CD4-positive, alpha-beta T cell treated with Interferon alpha-2 for 1 hour (primary cell): ENCODE measurements around the gene TEX10.
"Not testable (repeated sequence)": the region's sequence is repeated elsewhere in the genome, so short reads cannot be mapped to it uniquely, and the experiment has no call there.

ENCODE experiments used
- DNase-seq, 2 donors: peaks; one replicate each; pipeline ENCODE4 v3.0.0-alpha.2; 2020 to 2022

The TEX10 gene

DNA sequence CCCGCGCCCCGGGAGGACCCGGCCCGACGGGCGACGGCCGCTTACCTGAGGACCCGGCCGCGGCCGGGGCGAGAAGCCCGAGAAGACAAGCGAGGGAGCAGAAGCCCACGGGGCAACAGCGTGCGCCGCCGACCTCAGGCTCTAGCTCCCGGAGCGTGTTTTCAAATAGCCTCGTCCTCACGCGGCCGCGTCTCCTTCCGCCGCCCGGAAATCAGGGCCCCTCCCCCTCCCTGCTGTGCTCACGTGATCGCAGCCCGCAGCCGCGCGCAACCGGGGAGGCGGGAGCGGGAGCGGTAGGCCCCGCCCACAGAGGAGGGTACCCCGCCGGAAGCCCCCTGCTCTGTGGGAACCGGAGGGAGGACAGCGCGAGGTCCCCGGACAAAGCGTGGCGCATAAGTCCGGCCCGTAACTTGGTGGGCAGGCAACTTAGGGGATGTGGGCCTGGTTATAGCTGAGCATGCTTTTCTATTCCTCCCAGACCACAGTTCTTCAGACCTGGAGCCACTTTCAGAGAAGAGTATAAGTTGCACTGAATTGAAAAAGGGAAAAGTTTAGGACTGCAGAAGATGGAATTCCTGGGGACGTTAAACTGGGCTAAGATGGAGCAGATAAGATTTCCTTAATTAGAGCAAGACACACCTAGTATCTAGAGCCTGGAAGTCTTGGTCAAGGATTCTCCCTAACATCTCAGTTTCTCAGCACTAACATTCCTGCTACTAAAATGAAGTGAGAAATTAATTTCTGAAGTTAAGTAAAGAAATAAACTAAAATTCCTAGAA lies at the start of gene TEX10:
TSS of gene TEX10 (minus strand) at position 216 of the 779 bp plus-strand sequence. CDS start 3,579 bp downstream, outside the sequence.
- DNase-seq, result peak; percentile 86 to 91

DNA sequence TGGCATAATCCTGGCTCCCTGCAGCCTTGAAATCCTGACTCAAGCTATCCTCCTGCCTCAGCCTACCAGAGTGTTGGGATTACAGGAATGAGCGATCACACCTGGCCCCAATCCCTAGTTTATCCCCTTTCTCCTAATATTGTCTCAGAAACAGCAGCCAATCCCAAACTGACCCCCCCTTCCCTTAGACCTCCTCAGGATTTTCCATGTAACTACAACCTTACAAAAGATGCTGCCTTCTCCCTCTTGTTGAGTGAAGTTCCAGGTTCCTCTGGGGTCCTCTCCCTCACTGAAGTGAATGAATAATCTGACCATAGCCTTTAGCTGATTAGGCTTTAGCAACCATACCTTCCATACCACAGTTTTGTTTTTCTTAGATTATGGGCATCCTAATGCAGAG lies 48.3 kb upstream of the TEX10 start:
- no peak for DNase-seq

DNA sequence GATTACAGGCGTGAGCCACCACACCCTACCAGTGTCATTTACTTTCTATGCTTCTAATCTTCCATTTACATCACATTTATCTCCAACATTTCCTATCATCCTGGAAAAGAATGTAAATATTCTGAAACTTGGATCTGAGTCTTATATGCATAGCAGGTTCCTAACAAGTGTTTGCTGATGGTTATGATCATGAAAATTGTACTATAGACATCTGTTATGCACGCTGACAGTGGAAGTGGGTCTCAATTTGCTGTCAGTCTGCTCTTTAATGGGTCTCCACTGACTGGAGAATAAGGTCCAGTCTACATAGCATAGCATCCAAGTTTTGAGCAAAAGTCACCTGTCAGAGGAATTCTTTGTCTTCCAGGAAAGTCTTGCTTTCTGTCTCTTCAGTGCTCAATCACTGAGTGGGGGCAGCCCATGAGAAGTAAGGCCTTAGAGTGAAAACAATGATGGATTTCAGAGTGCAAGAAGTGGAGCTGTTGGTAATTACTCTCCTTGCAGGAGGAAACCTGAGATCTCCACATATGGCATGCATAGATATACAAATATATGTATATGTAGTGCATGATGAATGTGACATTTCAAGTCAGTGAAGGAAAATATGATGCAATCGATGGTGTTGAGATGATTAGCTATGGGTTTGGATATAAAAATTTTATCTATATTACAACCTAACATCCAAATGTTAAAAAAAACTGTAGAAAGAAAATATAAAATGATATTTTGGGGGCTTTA lies 45.0 kb upstream of the TEX10 start:
- DNase-seq, result no peak

DNA sequence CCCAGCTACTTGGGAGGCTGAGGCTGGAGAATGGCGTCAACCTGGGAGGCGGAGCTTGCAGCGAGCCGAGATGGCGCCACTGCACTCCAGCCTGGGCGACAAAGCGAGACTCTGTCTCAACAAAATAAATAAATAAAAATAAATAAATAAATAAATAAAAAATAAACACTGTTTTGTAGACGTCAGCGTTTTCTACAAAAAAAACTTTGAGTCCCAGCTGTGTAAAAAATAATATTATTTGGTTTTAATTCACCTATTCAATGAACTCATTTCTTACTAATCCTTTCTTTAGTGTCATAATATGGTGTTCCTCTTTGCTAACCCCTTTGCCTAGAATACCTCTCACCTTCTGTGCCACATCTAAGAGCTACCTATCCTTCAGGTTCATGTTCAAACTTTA lies 44.0 kb upstream of the TEX10 start:
- no peak for DNase-seq

DNA sequence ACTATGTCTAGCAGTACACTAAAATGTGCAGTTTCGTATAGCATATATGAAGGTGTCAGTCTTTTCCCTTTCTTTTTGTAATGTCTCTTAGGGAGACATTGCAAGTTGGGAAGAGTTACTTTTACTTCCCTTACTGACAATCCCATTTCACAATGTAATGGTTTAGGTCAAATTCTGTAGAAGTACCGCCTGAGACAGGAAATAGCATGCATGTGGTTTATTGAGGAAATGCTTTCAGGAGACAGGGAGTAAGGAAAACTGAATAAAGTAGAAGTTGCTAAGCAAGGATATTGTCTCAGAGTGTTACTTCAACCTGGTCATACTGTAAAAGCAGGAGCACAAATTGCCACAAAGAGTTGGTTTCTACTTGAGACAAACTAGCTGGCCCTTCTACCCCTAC lies 42.1 kb upstream of the TEX10 start:
- no peak for DNase-seq

DNA sequence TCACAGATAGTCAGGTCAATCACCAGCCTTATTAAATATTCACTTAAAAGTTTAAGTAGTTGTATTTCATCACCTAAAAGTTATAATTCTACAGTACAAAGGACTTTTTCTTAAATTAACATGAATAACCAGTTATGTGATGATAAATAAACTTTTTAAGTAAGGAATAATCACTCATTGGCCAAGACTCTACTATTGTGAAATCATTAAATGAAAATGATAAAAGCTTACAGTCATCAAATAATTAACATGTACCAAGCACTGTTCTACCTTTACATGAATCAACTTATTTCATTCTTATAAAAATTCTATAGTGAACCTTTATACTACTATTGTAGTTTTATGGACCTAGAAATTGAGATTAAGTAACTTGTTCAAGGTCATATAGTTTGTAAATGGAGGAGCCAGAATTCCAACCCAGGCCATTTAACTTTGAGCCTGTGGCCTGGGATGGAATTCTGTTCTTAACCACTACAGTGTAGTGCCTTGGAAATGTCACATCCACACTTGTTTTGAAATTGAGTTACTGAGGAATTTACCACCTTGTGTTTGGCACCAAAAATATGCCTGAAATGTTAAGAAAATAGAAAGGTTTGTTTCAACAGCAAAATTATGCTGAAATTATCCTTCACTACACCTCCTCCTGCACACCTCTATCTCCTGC lies 41.4 kb upstream of the TEX10 start:
- no peak for DNase-seq

DNA sequence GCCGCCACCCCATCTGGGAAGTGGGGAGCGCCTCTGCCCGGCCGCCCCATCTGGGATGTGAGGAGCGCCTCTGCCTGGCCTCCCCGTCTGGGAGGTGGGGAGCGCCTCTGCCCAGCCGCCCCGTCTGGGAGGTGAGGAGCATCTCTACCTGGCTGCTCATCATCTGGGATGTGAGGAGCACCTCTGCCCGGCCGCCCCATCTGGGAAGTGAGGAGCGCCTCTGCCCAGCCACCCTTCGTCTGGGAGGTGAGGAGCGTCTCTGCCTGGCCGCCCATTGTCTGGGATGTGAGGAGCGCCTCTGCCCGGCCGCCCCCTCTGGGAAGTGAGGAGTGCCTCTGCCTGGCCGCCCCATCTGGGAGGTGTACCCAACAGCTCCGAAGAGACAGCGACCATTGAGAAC lies 40.2 kb upstream of the TEX10 start:
- DNase-seq, result not testable (repeated sequence)

DNA sequence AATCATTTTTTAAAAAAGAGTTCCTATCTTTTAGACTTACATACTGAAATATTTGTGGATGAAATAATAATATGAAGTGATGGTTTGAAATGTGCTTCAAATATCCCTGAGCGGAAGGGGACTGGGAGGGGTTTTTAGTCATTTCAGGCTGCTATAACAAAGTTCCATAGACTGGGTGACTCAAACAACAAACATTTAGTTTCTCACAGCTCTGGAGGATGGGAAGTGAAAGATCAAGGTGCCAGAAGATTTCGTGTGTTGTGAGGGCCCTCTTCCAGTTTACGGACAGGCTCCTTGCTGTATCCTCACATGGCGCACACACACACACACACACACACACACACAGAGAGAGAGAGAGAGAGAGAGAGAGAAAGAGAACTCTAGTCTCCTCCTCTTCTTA lies 27.1 kb upstream of the TEX10 start:
- DNase-seq, result no peak

DNA sequence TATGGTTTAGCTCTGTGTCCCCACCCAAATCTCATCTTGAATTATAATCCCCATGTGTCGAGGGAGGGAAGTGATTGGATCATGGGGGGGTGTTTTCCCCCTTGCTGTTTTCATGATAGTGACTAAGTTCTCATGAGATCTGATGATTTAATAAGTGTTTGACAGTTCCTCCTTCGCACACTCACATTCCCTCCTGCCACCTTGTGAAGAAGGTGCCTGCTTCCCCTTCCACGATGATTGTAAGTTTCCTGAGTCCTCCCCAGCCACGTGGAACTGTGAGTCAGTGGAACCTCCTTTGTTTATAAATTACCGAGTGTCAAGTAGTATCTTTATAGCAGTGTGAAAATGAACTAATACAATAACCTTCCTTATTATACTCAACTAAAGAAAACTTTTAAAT lies 24.3 kb upstream of the TEX10 start:
- no peak for DNase-seq

DNA sequence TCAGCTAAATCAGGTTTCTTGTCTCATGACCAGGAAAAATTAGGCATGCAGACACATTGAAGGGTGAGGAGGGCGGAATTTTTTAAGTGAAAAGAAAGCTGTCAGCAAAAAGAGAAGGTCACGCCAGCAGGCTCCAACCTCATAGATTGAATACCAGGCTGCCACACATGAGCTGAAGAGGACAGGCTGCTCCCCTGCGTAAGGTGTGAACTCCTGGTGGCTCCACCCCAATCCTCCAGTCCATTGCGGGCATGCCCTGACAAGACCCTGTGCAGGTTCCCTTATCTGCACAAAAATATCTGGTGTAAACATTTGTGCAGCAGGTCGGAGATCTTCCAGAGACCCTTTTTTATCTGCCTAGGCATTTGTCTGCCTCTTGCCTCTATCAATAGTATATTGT lies 22.9 kb upstream of the TEX10 start:
- no peak for DNase-seq

DNA sequence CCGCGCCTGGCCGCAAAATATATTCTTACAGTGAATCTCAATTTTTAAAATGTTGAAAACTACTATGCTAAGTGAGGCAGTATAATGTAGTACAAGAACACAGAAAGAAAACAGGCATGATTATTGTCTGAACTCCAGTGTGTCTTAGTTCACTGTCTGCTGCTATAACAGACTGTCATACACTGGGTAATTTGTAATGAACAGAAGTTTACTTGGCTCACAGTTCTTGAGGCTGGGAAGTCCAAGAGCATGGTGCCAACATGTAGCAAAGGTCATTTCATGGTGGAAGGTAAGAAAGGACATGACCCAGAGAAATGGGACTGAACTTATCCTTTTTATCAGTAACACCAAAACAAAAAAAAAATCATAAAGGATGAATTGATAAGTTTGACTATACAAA lies 19.9 kb upstream of the TEX10 start:
- no peak for DNase-seq

DNA sequence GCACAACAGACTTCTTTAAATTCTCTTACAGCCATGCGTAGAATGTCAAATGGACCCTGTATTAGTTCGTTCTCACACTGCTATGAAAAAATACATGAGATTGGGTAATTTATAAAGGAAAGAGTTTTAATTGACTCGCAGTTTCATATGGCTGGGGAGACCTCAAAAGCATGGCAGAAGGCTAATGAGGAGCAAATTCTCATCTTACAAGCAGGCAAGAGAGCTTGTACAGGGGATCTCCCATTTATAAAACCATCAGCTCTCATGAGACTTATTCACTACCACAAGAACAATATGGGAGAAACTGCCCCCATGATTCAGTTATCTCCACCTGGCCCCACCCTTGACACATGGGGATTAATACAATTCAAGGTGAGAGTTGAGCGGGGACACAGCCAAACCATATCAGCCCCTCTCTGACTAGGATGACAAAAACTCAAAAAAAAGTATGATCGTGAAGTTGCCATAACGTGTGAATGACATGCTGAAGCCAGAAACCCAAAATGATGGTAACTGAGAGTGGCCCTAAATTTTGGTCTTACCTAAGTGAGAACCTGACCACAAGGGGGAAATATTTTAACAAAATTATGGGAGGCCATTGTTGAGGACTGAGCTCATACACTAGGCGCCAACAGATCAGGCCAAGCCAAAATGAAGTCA lies 17.5 kb upstream of the TEX10 start:
- no peak for DNase-seq

DNA sequence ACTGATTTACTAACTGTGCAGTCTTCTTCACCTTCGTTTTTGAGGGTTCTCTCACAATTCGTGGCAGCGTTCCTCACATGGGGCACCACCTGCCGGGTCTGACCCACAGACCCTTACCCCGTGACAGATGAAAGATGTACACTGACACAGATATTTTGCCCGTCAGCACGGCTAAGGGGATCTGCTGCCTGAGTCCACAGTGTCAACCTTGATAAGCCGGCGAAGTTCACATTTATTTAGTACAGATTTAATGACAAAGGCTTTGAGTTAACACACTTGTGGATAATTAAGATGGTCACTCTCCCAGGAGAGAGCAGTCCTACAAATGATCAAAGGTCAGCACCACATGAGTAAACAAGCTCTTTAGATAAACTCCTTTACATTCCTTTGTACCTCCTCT lies 15.9 kb upstream of the TEX10 start:
- no peak for DNase-seq

DNA sequence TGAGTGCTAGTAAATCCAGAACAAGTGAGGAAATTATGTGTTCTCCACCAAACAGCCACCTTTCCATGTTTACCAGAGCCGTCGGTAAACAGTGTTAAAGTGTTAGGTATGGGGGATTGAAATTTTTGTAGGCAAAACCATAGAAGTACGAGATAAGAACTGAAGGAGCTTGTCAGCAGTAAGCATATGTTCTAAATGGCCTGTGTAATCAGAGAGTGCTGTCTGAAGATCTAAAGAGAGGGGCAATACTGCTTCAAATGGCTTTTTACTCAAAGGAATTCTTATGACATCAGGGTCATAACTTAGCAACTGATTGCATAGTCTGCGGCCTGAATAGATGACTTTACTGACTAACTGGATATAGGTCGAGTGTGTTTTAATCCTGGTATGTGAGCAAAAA lies 13.4 kb upstream of the TEX10 start:
- DNase-seq, result no peak

DNA sequence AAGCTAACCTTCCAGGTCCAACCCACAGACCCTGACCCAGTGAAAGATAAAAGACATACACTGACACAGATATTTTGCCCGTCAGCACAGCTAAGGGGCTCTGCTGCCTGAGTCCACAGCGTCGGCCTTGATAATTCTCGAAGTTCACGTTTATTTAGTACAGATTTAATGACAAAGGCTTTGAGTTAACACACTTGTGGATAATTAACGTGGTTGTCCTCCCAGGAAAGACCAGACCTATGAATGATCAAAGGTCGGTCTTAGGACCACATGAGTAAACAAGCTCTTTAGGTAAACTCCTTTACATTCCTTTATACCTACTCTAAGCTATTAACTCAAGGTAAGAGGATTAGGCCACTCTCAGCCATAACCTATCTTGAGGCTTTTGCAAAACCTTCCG lies 11.3 kb upstream of the TEX10 start:
- DNase-seq, result no peak

DNA sequence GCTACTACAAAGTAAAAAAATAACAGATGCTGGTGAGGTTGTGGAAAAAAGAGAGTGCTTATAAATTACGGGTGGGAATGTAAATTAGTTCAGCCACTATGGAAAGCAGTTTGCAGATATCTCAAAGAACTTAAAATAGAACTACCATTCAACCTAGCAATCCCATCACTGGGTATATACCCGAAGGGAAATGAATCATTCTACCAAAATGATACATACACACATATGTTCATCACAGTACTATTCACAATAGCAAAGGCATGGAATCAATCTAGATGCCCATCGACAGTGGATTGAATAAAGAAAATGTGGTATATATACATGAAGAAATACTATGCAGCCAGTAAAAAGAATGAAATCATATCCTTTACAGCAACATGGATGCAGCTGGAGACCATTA lies 6.3 kb upstream of the TEX10 start:
- no peak for DNase-seq

DNA sequence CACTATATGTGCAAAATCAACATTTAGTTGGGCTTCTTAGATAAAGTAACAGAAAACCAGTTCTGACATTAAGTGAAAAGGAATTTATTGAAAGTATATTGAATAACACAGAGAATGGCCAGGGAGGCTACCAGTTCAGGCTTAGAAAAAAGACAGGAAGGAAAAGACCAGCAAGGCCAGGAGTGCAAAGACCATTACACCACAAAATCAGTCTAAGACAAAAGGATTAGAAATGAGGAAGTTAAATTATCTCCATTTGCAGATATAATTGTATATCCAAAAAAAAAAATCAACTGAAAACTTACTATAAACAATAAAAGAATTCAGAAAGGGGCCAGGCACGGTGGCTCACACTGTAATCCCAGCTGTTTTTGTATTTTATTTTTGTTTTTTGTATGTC lies 4.8 kb upstream of the TEX10 start:
- no peak for DNase-seq

DNA sequence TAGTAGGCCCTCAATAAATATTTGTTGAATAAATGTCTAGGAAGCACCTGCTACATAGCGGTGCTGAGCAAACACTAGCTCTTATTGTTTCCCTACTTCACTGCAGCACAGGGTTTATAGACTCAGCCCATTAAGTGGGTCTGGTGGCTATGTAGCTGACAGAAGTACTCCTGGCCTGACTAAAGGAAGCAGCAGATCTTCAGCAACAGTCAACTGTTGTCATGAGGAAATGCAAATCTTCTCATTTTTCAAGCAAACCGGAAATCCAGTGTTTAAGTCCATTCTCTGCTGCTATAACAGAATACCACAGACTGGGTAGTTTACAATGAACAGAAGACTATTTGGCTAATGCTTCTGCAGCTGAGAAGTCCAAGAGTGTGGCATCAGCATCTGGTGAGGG lies 2.8 kb upstream of the TEX10 start:
- DNase-seq, result peak in 1 of 2 donors; percentile 13

DNA sequence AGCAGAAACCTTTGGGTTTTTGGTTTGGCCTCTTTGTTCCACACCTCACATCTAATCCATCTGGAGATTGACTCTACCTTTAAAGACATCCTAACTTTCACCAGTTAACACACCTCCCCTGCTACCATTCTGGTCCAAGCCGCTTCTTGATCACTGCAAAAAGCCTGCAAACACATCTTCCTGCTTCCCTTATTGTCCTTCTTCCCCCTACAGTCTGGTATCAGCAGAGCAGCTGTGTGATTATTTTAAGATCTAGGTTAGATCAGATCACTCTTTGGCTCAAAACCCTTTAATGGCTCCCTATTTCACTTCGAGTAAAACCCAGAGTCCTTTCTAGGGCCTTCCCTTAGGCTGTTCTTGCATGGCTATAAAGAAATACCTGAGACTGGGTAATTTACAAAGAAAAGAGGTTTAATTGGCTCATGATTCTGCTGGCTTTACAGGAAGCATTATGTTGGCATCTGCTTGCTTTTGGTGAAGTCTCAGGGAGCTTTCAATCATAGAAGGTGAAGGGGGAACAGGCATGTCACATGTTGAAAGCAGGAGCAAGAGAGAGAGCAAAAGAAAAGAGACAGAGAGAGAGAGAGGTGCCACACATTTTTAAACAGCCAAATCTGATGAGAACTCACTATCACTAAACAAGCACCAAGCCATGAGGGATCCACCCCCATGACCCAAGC lies 1.5 kb upstream of the TEX10 start:
- DNase-seq, result no peak

DNA sequence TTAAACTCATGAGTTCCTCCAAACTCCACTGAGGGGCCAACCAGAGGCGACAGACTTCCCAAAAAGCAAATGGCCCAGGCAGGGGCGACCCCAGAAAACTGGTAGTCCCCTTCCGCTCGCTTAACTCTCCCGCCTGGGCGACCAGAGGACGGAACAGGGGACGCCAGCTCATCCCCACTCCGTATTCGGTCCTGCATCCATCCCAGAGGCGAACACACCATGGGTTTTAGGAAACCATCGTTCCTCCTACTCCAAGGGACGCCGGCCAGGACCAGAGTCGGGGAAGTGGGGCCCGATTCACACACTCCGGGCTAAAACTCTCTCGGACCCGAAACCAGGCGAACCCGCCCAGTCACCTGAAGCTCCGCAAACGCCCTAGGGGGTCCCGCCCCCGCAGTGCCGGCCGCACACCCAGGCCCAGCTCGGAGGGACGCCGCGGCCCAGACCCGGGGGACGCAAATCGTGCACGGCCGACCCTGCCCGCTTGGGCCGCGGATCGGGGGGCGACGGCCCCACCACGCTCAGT lies 478 bp downstream of the TEX10 start:
- DNase-seq, result peak; percentile 3 to 17

DNA sequence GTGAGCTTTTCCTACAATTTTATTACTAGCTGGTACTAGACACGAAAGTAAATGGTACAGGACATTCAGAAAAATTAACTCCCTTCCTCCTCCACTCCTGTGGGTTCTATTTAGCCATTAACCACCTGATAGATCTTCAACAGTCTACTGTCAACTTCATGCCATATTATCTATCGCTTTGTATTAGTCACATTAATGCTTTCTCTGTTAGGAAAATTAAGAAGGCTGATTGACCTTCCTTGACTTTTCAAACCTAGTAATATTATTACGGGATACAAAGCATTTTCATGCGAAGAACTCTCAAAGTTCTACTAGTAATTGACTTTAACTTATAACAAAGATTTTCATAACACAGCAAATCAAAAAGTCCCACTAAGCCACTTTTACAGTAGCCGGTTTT lies 1.2 kb downstream of the TEX10 start:
- DNase-seq, result no peak

DNA sequence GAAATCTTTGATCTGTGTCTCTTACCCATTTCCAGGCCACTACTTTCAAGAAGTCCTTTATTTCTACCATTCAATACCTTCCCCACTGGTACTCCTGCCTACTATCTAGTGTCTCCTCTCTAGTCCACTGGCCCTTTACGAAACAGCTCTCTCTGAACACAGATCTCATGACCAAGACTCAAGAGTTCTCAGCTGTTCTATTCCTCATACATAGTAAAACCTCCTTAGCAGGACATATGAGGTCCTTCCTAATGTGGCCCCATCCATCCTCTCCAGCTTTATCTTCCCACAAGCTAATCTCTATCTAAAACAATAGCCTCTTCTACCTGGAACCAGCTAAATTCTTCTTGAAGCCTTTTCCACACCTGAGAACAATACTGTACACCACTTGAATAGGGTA lies 2.6 kb downstream of the TEX10 start:
- no peak for DNase-seq

DNA sequence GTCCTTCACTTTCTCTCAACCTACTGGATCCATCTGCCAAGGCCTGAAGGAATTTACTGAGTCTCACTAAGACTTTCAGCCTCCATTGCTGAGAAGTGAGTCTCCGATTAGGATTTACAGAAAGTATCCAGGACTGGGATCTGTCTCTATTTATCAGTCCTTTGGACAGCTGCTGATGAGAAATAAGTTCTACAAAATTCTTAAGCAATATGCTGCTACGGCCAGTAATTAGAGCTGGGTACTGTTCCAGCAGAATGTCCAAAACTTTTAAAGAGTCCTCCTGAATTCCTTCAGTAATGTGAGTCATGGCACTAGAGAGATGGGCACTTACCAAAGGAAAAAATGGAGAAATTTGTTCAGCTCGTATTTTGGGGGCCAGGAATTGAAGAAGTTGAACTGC lies 5.9 kb downstream of the TEX10 start:
- DNase-seq, result no peak
